A549 (cell line): Measurements from ENCODE around the gene PPM1H. TPM values are rescaled to one million over a fixed set of nuclear protein-coding genes. Genes with fewer than 3 reads are reported as not detected.

ENCODE experiments used
- ATAC-seq, 2 experiments: fragments of 200-7000 bp in 1 of 2; fragments of >200 bp in 1 of 2; cut with Nextera tagmentation in 1 of 2; cut with Tn5 transposase in 1 of 2; 3 replicates each; pipeline versions ENCODE4 v1.8.0 to v1.9.1; 2018 to 2020; ENCODE audit warnings: mild to moderate bottlenecking in 1 of 2, moderate library complexity in 1 of 2
- CTCF ChIA-PET: fragments of 300-600 bp; sonication (Branson Sonifier 250); formaldehyde crosslinking; extraction: SDS; loops from one replicate; lab custom pipeline; 2021; ENCODE audit warnings: antibody characterized with exemption, inconsistent platforms; lab: Yijun Ruan, JAX
- POLR2A ChIA-PET: fragments of 350-600 bp; formaldehyde crosslinking; extraction: SDS; loops from one replicate; lab custom pipeline; 2021; ENCODE audit warnings: antibody characterized with exemption, inconsistent platforms; lab: Yijun Ruan, JAX
- DNase-seq, 2 experiments: peaks; one replicate each; pipeline versions ENCODE4 v3.0.0 to v3.0.0-alpha.2; 2011 to 2016; ENCODE audit warnings: low read depth in 1 of 2, low spot score in 1 of 2
- FAIRE-seq: peaks from 2 replicates; lab custom pipeline; 2011; peaks lifted over from hg19 to GRCh38; lab: Jason Lieb, UNC
- H3K27ac ChIP-seq, 2 experiments: fragments of >200 bp; sonication (Bioruptor Twin); formaldehyde crosslinking; 3 replicates each; pipeline ENCODE4 v1.5.1; 2016 to 2017
- H3K4me1 ChIP-seq: fragments of >200 bp; sonication (Bioruptor Twin); formaldehyde crosslinking; 3 replicates; pipeline ENCODE4 v1.6.1; 2016
- H3K4me2 ChIP-seq: fragments of >200 bp; sonication (Bioruptor Twin); formaldehyde crosslinking; 3 replicates; pipeline ENCODE4 v1.6.1; 2016
- H3K4me3 ChIP-seq: fragments of >200 bp; sonication (Bioruptor Twin); formaldehyde crosslinking; 3 replicates; pipeline ENCODE4 v1.5.1; 2016
- H3K9me3 ChIP-seq: fragments of >200 bp; sonication (Bioruptor Twin); formaldehyde crosslinking; 3 replicates; pipeline ENCODE4 v1.6.1; 2016
- E2F6 ChIP-seq: IDR thresholded peaks from 2 replicates; pipeline ENCODE4 v1.6.1; 2012; ENCODE audit warnings: low read depth, borderline replicate concordance
- EHF ChIP-seq: fragments of 250-450 bp; sonication (Bioruptor Pico); IDR thresholded peaks from 2 replicates; pipeline ENCODE4 v1.5.0; 2020; ENCODE audit warnings: mild to moderate bottlenecking
- EHMT2 ChIP-seq: fragments of 200-600 bp; sonication (generic); IDR thresholded peaks from 2 replicates; pipeline ENCODE4 v1.6.1; 2016; ENCODE audit warnings: antibody characterized with exemption, low read depth, mild to moderate bottlenecking, moderate library complexity
- FOSL2 ChIP-seq, 2 experiments: fragments of 450-650 bp in 1 of 2; fragments of >200 bp in 1 of 2; sonication (Bioruptor Twin) in 1 of 2; formaldehyde crosslinking; IDR thresholded peaks; 2 replicates each; pipeline versions ENCODE4 v1.5.0 to v1.6.1; 2016 to 2020; ENCODE audit warnings: mild to moderate bottlenecking in 1 of 2, moderate library complexity in 1 of 2
- HES2 ChIP-seq: fragments of >200 bp; sonication (Bioruptor Twin); formaldehyde crosslinking; IDR thresholded peaks from 2 replicates; pipeline ENCODE4 v1.6.1; 2016
- HMGXB4 ChIP-seq: fragments of 250-450 bp; sonication (Bioruptor Pico); IDR thresholded peaks from 2 replicates; pipeline ENCODE4 v1.5.0; 2021; ENCODE audit warnings: mild to moderate bottlenecking, moderate library complexity, borderline replicate concordance
- HOXA7 ChIP-seq: fragments of 250-450 bp; sonication (Bioruptor Pico); IDR thresholded peaks from 2 replicates; pipeline ENCODE4 v1.5.0; 2020; ENCODE audit warnings: mild to moderate bottlenecking, moderate library complexity
- KDM1A ChIP-seq: fragments of 200-600 bp; sonication (generic); IDR thresholded peaks from 2 replicates; pipeline ENCODE4 v1.6.1; 2016; ENCODE audit warnings: low read depth, mild to moderate bottlenecking
- KDM5A ChIP-seq: fragments of 200-600 bp; sonication (generic); IDR thresholded peaks from 2 replicates; pipeline ENCODE4 v1.6.1; 2016; ENCODE audit warnings: antibody characterized with exemption, mild to moderate bottlenecking
- NPAS2 ChIP-seq: fragments of 250-450 bp; sonication (Bioruptor Pico); IDR thresholded peaks from 2 replicates; pipeline ENCODE4 v1.8.0; 2022; ENCODE audit warnings: mild to moderate bottlenecking, moderate library complexity, borderline replicate concordance
- PHF8 ChIP-seq: fragments of 200-600 bp; sonication (generic); IDR thresholded peaks from 2 replicates; pipeline ENCODE4 v1.6.1; 2016; ENCODE audit warnings: low read depth, mild to moderate bottlenecking, antibody characterized with exemption, moderate library complexity, borderline replicate concordance
- RAD21 ChIP-seq, 2 experiments: fragments of >200 bp in 1 of 2; sonication (Bioruptor Twin) in 1 of 2; formaldehyde crosslinking in 1 of 2; IDR thresholded peaks in 1 of 2; conservative IDR thresholded peaks in 1 of 2; 2 replicates in 1 of 2; 3 replicates in 1 of 2; pipeline ENCODE4 v1.6.1; 2012 to 2018; ENCODE audit warnings: inconsistent platforms in 1 of 2
- RARB ChIP-seq: fragments of 250-450 bp; sonication (Bioruptor Pico); IDR thresholded peaks from 2 replicates; pipeline ENCODE4 v1.8.0; 2021; ENCODE audit warnings: mild to moderate bottlenecking, moderate library complexity
- RNF2 ChIP-seq: fragments of 200-600 bp; sonication (generic); IDR thresholded peaks from 2 replicates; pipeline ENCODE4 v1.6.1; 2016; ENCODE audit warnings: low read depth, mild to moderate bottlenecking, antibody characterized with exemption, moderate library complexity, borderline replicate concordance
- SMC3 ChIP-seq: fragments of >200 bp; sonication (Bioruptor Twin); formaldehyde crosslinking; IDR thresholded peaks from 3 replicates; pipeline ENCODE4 v1.6.1; 2018; ENCODE audit warnings: inconsistent platforms
- USF2 ChIP-seq: fragments of 450-650 bp; IDR thresholded peaks from 2 replicates; pipeline ENCODE4 v1.6.1; 2014; ENCODE audit warnings: antibody characterized with exemption
- ZC3H11A ChIP-seq: fragments of 450-650 bp; IDR thresholded peaks from 2 replicates; pipeline ENCODE4 v1.6.1; 2014; ENCODE audit warnings: antibody characterized with exemption, mild to moderate bottlenecking
- ZNF302 ChIP-seq: fragments of 250-450 bp; sonication (Bioruptor Pico); IDR thresholded peaks from 2 replicates; pipeline ENCODE4 v1.9.0; 2021; ENCODE audit warnings: inconsistent platforms, mild to moderate bottlenecking, moderate library complexity
- ZSCAN20 ChIP-seq: fragments of 250-450 bp; sonication (Bioruptor Pico); IDR thresholded peaks from 2 replicates; pipeline ENCODE4 v1.8.0; 2022; ENCODE audit warnings: mild to moderate bottlenecking, moderate library complexity
- WGBS: methylation state at CpG from one replicate; pipeline ENCODE4 v1.1.6; 2017; ENCODE audit errors: missing lambda C conversion rate; 5-methylcytosine and 5-hydroxymethylcytosine counted together
- polyA plus RNA-seq, 4 experiments: library from polyadenylated mRNA; depleted of rRNA in 3 of 4; stranded (reverse); fragments of >200 nt; fragmentation: RNase III in 1 of 4; extraction: RNeasy Plus Mini Kit Qiagen cat#74134 plus additional on column Dnase treatment in 1 of 4; gene quantifications; 2 replicates in 3 of 4; 3 replicates in 1 of 4; pipeline ENCODE4 v1.2.3, GENCODE V29; 2011 to 2017

Gene PPM1H
- polyA plus RNA-seq, 2 of the 4 experiments (the other 2 are of a cell fraction) = 7.8 TPM

GRCh38 chr12:62700091-62700880, 234.7 kb downstream of the PPM1H start:
- ATAC-seq = no peak
- Histone ChIP-seq H3K27ac (peak overlapping the region in 1 of 2 experiments; percentile 90; a peak in 4 of 6 replicates), H3K4me2 (no peak overlapping the region)
- FAIRE-seq = no peak
- 96% methylated on average over 5 of the region's 5 CpGs for WGBS
- CTCF ChIA-PET = interaction anchor here (2.2 kb wide), 1 partner anchor 13 kb away, joined by 8 read pairs; no protein-coding TSS in a partner anchor
- no peak for TF ChIP-seq ZNF302 (CRISPR knock-in tag)
- TF ChIP-seq KDM5A = no peak
- TF ChIP-seq ZC3H11A = no peak
- no peak for TF ChIP-seq USF2
- TF ChIP-seq HOXA7 = no peak
- no peak for TF ChIP-seq HES2
- no peak for TF ChIP-seq RNF2
- no peak for TF ChIP-seq EHF (CRISPR knock-in tag)
- no peak for TF ChIP-seq RAD21 (conservative IDR thresholded peaks at IDR 0.05 in 1 of 2, IDR thresholded peaks at IDR 0.05 in 1 of 2)
- TF ChIP-seq HMGXB4 (CRISPR knock-in tag) = no peak
- TF ChIP-seq E2F6 = no peak
- TF ChIP-seq FOSL2 (IDR thresholded peaks at IDR 0.05) = no peak
- TF ChIP-seq FOSL2 (CRISPR knock-in tag; IDR thresholded peaks at IDR 0.05) = no peak
- no peak for TF ChIP-seq ZSCAN20 (CRISPR knock-in tag)
- no peak for TF ChIP-seq NPAS2 (CRISPR knock-in tag)
- TF ChIP-seq EHMT2 = no peak
- no peak for TF ChIP-seq RARB (CRISPR knock-in tag)
- TF ChIP-seq, all 56 proteins: peak for 0
- Histone ChIP-seq H3K4me3 (no peak overlapping the region), H3K4me1 (peaks cover 49% of the 10 kb centered on the region), H3K9me3 (no peaks in the 10 kb centered on the region)
- DNase-seq = no peak
- POLR2A ChIA-PET = no interaction called here

GRCh38 chr12:62698701-62699101, 236.2 kb downstream of the PPM1H start:
- no peaks in the 10 kb centered on the region for H3K9me3 ChIP-seq
- peak overlapping the region in 1 of 2 experiments; percentile 90; a peak in 4 of 6 replicates for H3K27ac ChIP-seq
- peaks cover 43% of the 10 kb centered on the region for H3K4me1 ChIP-seq
- ChIA-PET POLR2A (no interaction called here), CTCF (interaction anchor here (0.8 to 2.2 kb wide), 7 partner anchors 10 to 261 kb away, joined by 3 to 8 read pairs (median 3); no protein-coding TSS in a partner anchor)
- TF ChIP-seq SMC3 (no peak), PHF8 (no peak), KDM1A (no peak)
- FAIRE-seq (no peak), DNase-seq (no peak), ATAC-seq (no peak)
- H3K4me2 ChIP-seq = no peak overlapping the region
- H3K4me3 ChIP-seq = no peak overlapping the region
